Urothelium cell line (cell line): ENCODE measurements around the gene FAM13A.
A peak's percentile ranks its signal among the peaks of the same experiment; 100 is the strongest.
"Not testable (repeated sequence)": the region's sequence is repeated elsewhere in the genome, so short reads cannot be mapped to it uniquely, and the experiment has no call there.

Experiments
- DNase-seq: peaks from one replicate; pipeline ENCODE4 v3.0.0; 2011; ENCODE audit warnings: low spot score, mixed read lengths
- FAIRE-seq: peaks from 2 replicates; lab custom pipeline; 2011; peaks lifted over from hg19 to GRCh38; lab: Jason Lieb, UNC

FAM13A gene

DNA sequence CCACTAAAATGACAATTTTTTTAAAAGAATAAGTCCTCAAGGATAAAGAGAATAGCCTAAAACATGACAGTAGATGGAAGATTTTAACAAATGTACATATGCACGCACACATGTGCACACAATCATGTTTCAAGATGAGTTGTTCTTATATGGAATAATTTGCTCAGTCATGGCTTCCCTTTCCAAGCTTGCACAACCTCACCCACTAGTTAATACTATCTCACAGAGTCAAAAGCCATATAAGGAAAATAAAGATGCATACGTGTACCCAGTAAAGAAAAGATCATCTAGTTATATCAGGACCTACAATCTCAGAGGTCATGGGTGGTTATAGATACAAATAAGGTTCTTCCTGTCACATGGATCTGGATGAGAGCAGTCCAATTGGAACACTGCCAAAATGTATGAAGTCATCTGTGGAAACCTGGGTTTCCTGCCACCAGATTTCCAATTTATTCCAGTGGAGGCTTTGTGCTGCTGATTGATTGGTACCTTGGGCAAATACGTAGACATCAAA lies 56.1 kb downstream of the FAM13A start:
- DNase-seq (peak; percentile 12), FAIRE-seq (no peak)

GRCh38 chr4:89000382-89000781 lies 56.6 kb downstream of the FAM13A start:
- DNase-seq, result no peak
- FAIRE-seq, result no peak

DNA sequence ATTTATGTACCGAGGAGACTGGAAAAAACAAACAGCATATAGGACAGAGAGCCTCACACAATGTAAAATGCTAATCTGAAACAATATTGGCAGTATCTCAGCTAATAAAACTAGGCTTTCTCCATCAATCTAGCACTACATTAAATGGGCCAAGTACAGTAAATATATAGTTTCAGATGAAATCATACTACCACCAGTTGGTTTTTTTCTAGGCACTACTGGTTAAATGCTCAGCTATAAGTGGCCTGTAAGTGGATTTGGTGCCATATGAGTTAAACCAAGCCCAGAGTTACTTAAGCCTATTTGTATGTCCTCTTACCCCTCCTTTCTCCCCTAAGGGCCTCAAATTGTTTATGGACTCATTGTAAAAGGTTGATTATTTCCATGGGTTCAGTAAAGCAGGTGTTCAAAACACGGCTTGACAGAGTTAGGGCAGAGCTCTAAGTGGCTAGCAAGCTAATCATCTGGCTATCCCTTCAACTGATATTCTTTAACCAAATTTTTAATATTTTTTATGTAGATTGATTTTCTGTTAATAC lies 57.5 kb downstream of the FAM13A start:
- no peak for FAIRE-seq
- DNase-seq, result no peak

DNA sequence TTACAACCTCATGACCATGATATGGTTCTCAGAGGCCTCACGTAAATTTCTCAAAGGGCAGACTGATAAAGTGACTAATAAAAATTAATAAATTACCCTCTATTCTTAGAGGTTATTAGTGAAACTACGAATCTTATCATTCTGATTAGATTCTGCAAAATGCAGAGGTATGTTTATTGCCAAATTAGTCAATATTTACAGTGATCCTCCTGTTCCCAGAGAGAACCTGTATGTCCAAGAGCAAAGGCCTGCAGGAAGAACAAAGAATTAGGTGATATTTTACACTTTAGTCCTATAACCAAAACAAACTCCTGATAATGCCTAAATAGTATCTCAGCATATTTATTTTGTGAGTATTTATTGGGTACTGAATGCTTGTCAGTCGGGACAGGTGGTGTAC lies 58.1 kb downstream of the FAM13A start:
- FAIRE-seq (no peak), DNase-seq (no peak)

DNA sequence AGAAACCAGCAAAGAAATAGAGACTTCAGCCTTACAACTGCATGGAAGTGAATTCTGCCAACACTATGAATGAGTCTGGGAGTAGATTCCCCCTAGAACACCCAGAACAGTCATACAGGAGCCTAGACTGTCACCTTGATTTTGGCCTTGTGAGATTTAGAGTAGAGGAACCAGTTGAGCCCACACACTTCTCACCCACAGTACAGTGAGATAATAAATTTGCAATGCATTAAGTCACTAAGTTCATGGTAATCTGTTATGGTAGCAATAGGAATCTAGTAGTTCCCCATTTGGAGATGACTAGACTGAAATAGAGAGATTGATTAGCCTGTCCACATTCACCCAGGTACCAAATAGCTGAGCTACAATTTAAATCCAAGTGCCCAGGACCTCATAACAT lies 59.0 kb downstream of the FAM13A start:
- no peak for FAIRE-seq

GRCh38 chr4:88995874-88996273 lies 61.1 kb downstream of the FAM13A start:
- DNase-seq (no peak), FAIRE-seq (no peak)

More for the DNA sequence above, 59.0 kb downstream of the FAM13A start:
- DNase-seq, result no peak

GRCh38 chr4:88995257-88995656 lies 61.7 kb downstream of the FAM13A start:
- DNase-seq, FAIRE-seq: not testable (repeated sequence)

- no peak for FAIRE-seq
- no peak for DNase-seq
These were observed 63.7 kb downstream of the FAM13A start for GRCh38 chr4:88993246-88993645.

GRCh38 chr4:88991746-88992145 lies 65.2 kb downstream of the FAM13A start:
- DNase-seq (no peak), FAIRE-seq (no peak)

DNA sequence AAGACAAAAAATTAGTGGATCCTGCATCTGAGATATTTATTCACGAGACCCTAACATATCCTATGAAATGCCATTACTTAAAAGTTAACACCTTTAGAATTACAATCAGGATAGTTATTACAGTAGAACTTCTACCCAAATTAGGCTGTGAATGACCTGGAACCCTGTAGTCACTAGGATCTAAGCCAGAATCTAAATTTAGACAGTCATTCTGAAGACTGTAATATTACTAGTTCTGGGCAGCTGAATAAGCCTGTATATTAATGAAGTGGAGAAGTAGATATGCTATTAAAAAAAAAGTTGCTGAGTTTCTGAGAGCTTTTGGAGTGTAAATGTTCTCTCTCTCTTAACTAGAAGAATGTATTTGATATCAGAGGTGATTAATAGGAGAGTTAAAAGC lies 67.0 kb downstream of the FAM13A start:
- FAIRE-seq, result no peak
- no peak for DNase-seq

- FAIRE-seq (no peak), DNase-seq (no peak)
These were observed 71.8 kb downstream of the FAM13A start for GRCh38 chr4:88985088-88985773.

- no peak for FAIRE-seq
These were observed 74.2 kb downstream of the FAM13A start for GRCh38 chr4:88982757-88983156.

GRCh38 chr4:88981993-88982392 lies 75.0 kb downstream of the FAM13A start:
- DNase-seq, result no peak
- no peak for FAIRE-seq

More at GRCh38 chr4:88982757-88983156, 74.2 kb downstream of the FAM13A start:
- no peak for DNase-seq

DNA sequence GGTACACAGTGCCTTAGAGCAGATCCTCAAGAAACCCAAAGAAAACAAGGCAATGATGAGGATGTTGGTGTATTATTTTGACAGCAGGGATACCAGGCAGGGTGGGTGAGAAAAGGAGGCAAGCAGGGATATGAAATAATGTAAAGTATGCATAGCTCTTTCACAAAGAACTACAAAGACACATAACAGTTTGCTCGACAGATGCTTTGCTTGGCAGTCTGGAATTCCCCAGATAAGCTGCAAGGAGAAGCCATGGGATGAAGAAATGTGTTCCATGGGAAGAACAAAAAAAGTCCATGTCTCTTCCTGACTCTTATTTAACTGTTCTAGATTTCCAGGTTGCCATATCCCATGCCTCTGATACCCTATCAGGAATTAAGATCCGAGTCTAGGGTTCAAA lies 75.4 kb downstream of the FAM13A start:
- DNase-seq (no peak), FAIRE-seq (no peak)

DNA sequence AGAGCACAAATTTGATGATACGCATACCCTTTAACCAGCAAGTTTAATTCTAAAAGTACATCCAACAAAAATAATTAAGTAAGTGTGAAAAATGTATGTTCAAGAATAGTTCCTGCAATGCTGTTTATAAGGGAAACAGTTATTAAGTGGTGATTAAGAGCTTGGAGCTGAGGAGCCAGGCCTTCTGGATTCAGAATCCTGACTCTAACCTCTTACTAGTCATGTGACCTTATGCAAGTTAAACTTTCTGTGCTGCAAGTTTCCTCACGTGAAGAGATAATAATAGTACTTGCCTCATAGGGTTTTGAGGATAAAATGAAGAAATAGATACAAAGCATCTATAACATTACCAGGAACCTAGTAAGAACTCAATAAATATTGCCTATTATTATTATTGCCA lies 77.7 kb downstream of the FAM13A start:
- FAIRE-seq (no peak), DNase-seq (no peak)

GRCh38 chr4:88976775-88977035 lies 80.3 kb downstream of the FAM13A start:
- peak; percentile 5 for FAIRE-seq
- no peak for DNase-seq

GRCh38 chr4:88975958-88976774 lies 80.8 kb downstream of the FAM13A start:
- FAIRE-seq (no peak), DNase-seq (no peak)

DNA sequence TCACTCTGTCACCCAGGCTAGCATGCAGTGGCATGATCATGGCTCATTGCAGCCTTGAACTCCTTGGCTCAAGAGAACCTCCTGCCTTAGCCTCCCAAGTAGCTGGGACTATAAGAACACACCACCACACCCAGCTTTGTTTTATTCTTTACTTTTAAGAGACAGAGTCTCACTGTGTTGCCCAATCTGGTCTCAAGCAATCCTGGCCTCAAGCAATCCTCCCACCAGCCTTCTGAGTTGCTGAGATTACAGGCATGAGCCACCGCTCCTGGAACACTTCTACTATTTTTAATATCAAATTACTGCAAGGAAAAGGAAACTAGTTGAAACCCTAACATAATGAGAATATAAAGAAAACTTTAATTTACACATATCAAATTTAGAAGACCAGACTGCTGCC lies 85.4 kb downstream of the FAM13A start:
- DNase-seq (no peak), FAIRE-seq (no peak)

DNA sequence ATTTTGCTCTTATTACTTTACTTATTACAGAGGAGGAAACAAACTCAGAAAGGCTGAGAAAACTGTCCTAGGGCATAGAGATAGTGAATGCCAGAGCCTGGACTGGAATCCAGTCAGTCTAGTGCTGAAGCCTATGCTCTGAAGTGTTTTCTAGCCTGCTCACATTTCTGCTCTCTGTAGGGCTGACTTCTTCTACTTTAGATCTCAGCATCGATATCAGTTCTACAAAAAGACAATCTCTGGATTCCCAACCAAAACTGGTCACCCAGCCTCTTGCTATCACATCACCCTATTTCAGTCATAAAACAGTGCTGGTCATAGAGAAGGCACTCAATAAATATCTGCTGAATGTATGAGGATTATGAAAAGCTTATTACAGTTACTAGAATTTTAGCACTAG lies 87.2 kb downstream of the FAM13A start:
- no peak for DNase-seq

DNA sequence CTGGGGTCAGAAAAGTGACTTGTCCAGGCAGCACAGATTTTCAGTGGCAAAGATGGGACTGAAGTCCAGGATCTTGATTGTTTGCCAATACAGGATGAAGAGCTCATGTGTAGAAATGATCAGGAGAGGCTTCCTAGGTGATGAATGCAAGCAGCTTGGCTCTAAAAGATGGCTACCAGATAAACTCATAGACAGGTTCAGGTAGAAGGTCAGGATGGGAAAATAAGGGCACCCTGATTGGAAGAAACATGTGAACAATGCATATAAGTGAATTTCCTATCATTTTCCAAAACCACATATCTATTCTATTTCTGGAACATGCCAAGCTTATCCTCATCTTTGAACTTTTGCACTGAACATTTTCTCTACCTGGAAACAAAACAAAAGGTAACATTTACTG lies 87.7 kb downstream of the FAM13A start:
- no peak for DNase-seq
- no peak for FAIRE-seq

More for the DNA sequence above, 87.2 kb downstream of the FAM13A start:
- FAIRE-seq, result no peak

DNA sequence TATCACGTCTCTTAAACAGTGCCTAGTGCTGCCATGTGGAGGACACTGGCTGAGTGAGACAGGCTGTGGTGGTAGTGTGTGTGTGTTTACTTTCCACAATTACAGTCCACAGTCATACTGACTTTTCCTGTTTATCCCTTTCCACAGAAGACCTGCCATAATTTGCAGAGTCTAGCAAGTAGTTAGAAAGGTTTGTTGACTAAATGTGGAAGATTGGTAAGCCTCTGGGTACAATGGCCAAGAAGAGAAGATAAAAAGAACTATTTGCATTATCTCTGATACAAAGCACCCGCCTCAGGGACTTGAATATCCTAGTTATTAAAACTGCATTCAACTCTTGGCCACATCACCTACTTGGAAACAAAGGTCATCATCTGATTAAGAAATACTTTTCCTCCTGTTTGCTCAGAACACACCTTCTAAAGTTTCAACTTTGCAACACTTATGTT lies 89.1 kb downstream of the FAM13A start:
- DNase-seq, result no peak
- no peak for FAIRE-seq

DNA sequence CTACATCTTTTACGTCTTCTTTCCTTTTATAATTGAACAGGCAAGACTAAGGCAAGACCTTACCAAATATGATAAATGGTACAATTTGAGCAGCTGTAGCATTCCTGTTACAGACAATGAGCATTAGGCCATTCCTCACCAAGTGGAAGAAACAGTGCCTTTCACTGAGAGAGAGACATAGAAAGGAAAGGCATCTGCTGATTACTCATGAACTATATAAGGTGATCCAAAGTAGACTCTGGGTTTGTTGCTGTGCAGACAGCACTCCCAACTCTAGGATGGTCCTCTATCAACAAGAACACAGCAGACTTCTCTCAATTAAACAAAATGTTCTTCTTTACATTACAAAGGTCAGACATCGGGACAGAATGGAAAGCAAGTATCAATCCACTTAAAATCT lies 91.9 kb downstream of the FAM13A start:
- no peak for DNase-seq
- FAIRE-seq, result peak; percentile 9
